GM23338 (cell line): ENCODE data around the gene LRRC3. TPM values are rescaled to one million over a fixed set of nuclear protein-coding genes. Genes with fewer than 3 reads are reported as not detected.

Source experiments
- ATAC-seq: fragments of 200-7000 bp; cut with Tn5 transposase; 3 replicates; pipeline ENCODE4 v1.9.1; 2020
- DNase-seq: peaks from one replicate; pipeline ENCODE4 v3.0.0-alpha.2; 2015; ENCODE audit warnings: low spot score
- H2AFZ ChIP-seq: fragments of 200-600 bp; sonication (generic); 2 replicates; pipeline ENCODE4 v1.8.0; 2016; ENCODE audit warnings: antibody characterized with exemption, mild to moderate bottlenecking, moderate library complexity
- H3F3A ChIP-seq: fragments of 200-600 bp; sonication (generic); replicated peaks from 2 replicates; pipeline ENCODE4 v1.8.0; 2017; ENCODE audit warnings: antibody characterized with exemption, mixed run types, low read depth
- H3K27ac ChIP-seq: fragments of 200-600 bp; sonication (generic); 2 replicates; pipeline ENCODE4 v1.6.1; 2016; ENCODE audit warnings: low read depth
- H3K27me3 ChIP-seq: fragments of 200-600 bp; sonication (generic); 2 replicates; pipeline ENCODE4 v1.8.0; 2016; ENCODE audit warnings: mild to moderate bottlenecking, mixed run types, moderate library complexity; ENCODE audit not compliant: insufficient read depth
- H3K36me3 ChIP-seq: fragments of 200-600 bp; sonication (generic); 2 replicates; pipeline ENCODE4 v1.8.0; 2016; ENCODE audit warnings: mild to moderate bottlenecking; ENCODE audit not compliant: insufficient read depth
- H3K4me1 ChIP-seq: fragments of 200-600 bp; sonication (generic); 2 replicates; pipeline ENCODE4 v1.8.0; 2016; ENCODE audit warnings: mild to moderate bottlenecking, moderate library complexity; ENCODE audit not compliant: insufficient read depth
- H3K4me2 ChIP-seq: fragments of 200-600 bp; sonication (generic); 2 replicates; pipeline ENCODE4 v1.7.1; 2017; ENCODE audit warnings: mixed run types
- H3K4me3 ChIP-seq: fragments of 200-600 bp; sonication (generic); 2 replicates; pipeline ENCODE4 v1.6.1; 2016; ENCODE audit warnings: mixed run types
- H3K79me2 ChIP-seq: fragments of 200-600 bp; sonication (generic); replicated peaks from 2 replicates; pipeline ENCODE4 v1.8.0; 2017; ENCODE audit warnings: mild to moderate bottlenecking; ENCODE audit not compliant: insufficient read depth
- H3K9me2 ChIP-seq: fragments of 200-600 bp; sonication (generic); 2 replicates; pipeline ENCODE4 v1.8.0; 2017; ENCODE audit not compliant: insufficient read depth
- H4K20me1 ChIP-seq: fragments of 200-600 bp; sonication (generic); replicated peaks from 2 replicates; pipeline ENCODE4 v1.8.0; 2017; ENCODE audit warnings: mild to moderate bottlenecking; ENCODE audit not compliant: insufficient read depth
- H3K27ac Mint-ChIP-seq: 2 replicates; pipeline ENCODE4 v1.8.0; 2020; ENCODE audit warnings: inconsistent platforms, mild to moderate bottlenecking, moderate library complexity, mixed read lengths
- H3K27me3 Mint-ChIP-seq: 3 replicates; pipeline ENCODE4 v1.8.0; 2022; ENCODE audit warnings: low read depth, mild to moderate bottlenecking, moderate library complexity, mixed read lengths, inconsistent platforms; ENCODE audit not compliant: insufficient read depth, poor library complexity
- H3K36me3 Mint-ChIP-seq: 3 replicates; pipeline ENCODE4 v1.8.0; 2021; ENCODE audit warnings: low read depth, mild to moderate bottlenecking, inconsistent platforms, moderate library complexity, mixed read lengths
- H3K4me1 Mint-ChIP-seq: 3 replicates; pipeline ENCODE4 v1.8.0; 2020; ENCODE audit warnings: mild to moderate bottlenecking, inconsistent platforms, mixed read lengths
- H3K4me3 Mint-ChIP-seq: 3 replicates; pipeline ENCODE4 v1.8.0; 2021; ENCODE audit warnings: moderate library complexity, mild to moderate bottlenecking, inconsistent platforms, mixed read lengths
- H3K9me3 Mint-ChIP-seq: 3 replicates; pipeline ENCODE4 v1.8.0; 2020; ENCODE audit warnings: moderate library complexity, mild to moderate bottlenecking, inconsistent platforms, mixed read lengths
- CREB1 ChIP-seq: fragments of 250-450 bp; sonication (Bioruptor Pico); IDR thresholded peaks from 2 replicates; pipeline ENCODE4 v1.5.0; 2020; ENCODE audit warnings: low read depth, mild to moderate bottlenecking, moderate library complexity
- JUNB ChIP-seq: IDR thresholded peaks from one replicate; pipeline ENCODE4 v1.6.1; 2016; ENCODE audit warnings: antibody characterized with exemption; ENCODE audit not compliant: unreplicated experiment
- POLR2AphosphoS5 ChIP-seq: IDR thresholded peaks from 2 replicates; pipeline ENCODE4 v1.6.1; 2016; ENCODE audit warnings: antibody characterized with exemption, low read depth
- STAT1 ChIP-seq: IDR thresholded peaks from one replicate; pipeline ENCODE4 v1.6.1; 2016; ENCODE audit warnings: antibody characterized with exemption; ENCODE audit not compliant: unreplicated experiment
- ZNF114 ChIP-seq: fragments of 250-450 bp; sonication (Bioruptor Pico); IDR thresholded peaks from 2 replicates; pipeline ENCODE4 v1.5.0; 2020; ENCODE audit warnings: mild to moderate bottlenecking, moderate library complexity
- ZNF331 ChIP-seq: fragments of 250-450 bp; sonication (Bioruptor Pico); IDR thresholded peaks from 2 replicates; pipeline ENCODE4 v1.5.0; 2020; ENCODE audit warnings: low read depth, mild to moderate bottlenecking, moderate library complexity
- polyA plus RNA-seq: library from polyadenylated mRNA; unstranded; fragments of >200 nt; fragmentation: Nextera tagmentation; extraction: Ambion mirVana; gene quantifications from 2 replicates; pipeline ENCODE4 v1.2.1, GENCODE V29; 2016
- total RNA-seq: library from RNA; depleted of rRNA; stranded (reverse); fragments of >200 nt; shearing (Covaris generic); gene quantifications from 2 replicates; pipeline ENCODE4 v1.2.3, GENCODE V29; 2014
- TF ChIP-seq, protein P1 (sequence below): IDR thresholded peaks from one replicate; pipeline ENCODE4 v1.6.1; 2018; ENCODE audit warnings: antibody characterized with exemption; ENCODE audit not compliant: unreplicated experiment
- TF ChIP-seq, protein P2 (sequence below): IDR thresholded peaks from 2 replicates; pipeline ENCODE4 v1.6.1; 2016; ENCODE audit warnings: antibody characterized with exemption
- TF ChIP-seq, protein P3 (sequence below): fragments of 250-450 bp; sonication (Bioruptor Pico); IDR thresholded peaks from 2 replicates; pipeline ENCODE4 v1.5.0; 2020; ENCODE audit warnings: mild to moderate bottlenecking, moderate library complexity

The LRRC3 gene
- total and polyA plus RNA-seq, 2 experiments from 2014 or later = 0.95 to 6.8 TPM

DNA sequence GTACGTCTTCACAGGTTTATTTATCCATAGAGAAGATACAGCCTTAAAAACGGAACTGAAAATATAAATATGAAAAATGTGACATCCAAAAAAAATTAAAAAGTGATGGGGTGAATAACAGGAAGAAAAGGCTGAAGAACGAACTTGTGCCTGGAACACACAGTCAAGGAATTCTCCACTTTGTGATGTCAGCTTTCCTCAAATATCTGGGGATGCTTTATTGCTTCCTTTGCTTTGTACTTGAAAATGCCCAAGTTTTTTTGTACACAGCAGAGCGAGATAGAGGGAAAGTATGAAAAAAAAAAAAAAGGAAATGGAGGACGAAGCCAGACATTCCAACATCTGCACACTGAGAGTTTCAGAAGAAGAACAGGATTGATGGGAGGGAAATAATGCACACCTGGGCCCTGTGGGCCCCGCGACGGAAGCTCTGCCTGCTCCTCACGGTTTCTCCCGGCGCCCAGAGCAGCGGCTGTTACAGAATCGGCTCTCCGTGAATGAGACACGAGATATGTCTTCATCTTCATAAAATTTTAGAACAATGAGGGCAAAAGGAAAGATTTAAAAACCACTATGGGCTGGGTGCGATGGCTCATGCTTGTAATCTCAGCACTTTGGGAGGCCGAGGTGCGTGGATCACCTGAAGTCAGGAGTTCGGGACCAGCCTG, 10.0 kb upstream of the LRRC3 start:
- Histone ChIP-seq H3F3A (no peaks in the 10 kb centered on the region), H3K79me2 (no peaks in the 10 kb centered on the region), H3K4me3 (no peak overlapping the region), H3K27me3 (no peaks in the 10 kb centered on the region), H3K4me2 (no peak overlapping the region), H4K20me1 (no peaks in the 10 kb centered on the region), H3K27ac (no peak overlapping the region), H3K4me1 (no peaks in the 10 kb centered on the region), H3K36me3 (no peaks in the 10 kb centered on the region), H3K9me2 (no peaks in the 10 kb centered on the region), H2AFZ (no peak overlapping the region)
- H3K4me3 Mint-ChIP-seq = no peak overlapping the region
- H3K9me3 Mint-ChIP-seq = no peaks in the 10 kb centered on the region
- H3K27ac Mint-ChIP-seq = no peak overlapping the region
- peaks cover 17% of the 10 kb centered on the region for H3K27me3 Mint-ChIP-seq
- ATAC-seq (no peak), DNase-seq (no peak)
- H3K36me3 Mint-ChIP-seq = no peaks in the 10 kb centered on the region
- no peaks in the 10 kb centered on the region; the same call in 2 of the 3 replicates for H3K4me1 Mint-ChIP-seq
- TF ChIP-seq JUNB (no peak), STAT1 (no peak), CREB1 (CRISPR knock-in tag) (no peak), ZNF331 (CRISPR knock-in tag) (no peak), POLR2AphosphoS5 (no peak), ZNF114 (CRISPR knock-in tag) (no peak)
- TF ChIP-seq, protein P1, sequence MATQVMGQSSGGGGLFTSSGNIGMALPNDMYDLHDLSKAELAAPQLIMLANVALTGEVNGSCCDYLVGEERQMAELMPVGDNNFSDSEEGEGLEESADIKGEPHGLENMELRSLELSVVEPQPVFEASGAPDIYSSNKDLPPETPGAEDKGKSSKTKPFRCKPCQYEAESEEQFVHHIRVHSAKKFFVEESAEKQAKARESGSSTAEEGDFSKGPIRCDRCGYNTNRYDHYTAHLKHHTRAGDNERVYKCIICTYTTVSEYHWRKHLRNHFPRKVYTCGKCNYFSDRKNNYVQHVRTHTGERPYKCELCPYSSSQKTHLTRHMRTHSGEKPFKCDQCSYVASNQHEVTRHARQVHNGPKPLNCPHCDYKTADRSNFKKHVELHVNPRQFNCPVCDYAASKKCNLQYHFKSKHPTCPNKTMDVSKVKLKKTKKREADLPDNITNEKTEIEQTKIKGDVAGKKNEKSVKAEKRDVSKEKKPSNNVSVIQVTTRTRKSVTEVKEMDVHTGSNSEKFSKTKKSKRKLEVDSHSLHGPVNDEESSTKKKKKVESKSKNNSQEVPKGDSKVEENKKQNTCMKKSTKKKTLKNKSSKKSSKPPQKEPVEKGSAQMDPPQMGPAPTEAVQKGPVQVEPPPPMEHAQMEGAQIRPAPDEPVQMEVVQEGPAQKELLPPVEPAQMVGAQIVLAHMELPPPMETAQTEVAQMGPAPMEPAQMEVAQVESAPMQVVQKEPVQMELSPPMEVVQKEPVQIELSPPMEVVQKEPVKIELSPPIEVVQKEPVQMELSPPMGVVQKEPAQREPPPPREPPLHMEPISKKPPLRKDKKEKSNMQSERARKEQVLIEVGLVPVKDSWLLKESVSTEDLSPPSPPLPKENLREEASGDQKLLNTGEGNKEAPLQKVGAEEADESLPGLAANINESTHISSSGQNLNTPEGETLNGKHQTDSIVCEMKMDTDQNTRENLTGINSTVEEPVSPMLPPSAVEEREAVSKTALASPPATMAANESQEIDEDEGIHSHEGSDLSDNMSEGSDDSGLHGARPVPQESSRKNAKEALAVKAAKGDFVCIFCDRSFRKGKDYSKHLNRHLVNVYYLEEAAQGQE = no peak
- TF ChIP-seq, protein P2, sequence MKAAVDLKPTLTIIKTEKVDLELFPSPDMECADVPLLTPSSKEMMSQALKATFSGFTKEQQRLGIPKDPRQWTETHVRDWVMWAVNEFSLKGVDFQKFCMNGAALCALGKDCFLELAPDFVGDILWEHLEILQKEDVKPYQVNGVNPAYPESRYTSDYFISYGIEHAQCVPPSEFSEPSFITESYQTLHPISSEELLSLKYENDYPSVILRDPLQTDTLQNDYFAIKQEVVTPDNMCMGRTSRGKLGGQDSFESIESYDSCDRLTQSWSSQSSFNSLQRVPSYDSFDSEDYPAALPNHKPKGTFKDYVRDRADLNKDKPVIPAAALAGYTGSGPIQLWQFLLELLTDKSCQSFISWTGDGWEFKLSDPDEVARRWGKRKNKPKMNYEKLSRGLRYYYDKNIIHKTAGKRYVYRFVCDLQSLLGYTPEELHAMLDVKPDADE = no peak
- TF ChIP-seq, protein P3, sequence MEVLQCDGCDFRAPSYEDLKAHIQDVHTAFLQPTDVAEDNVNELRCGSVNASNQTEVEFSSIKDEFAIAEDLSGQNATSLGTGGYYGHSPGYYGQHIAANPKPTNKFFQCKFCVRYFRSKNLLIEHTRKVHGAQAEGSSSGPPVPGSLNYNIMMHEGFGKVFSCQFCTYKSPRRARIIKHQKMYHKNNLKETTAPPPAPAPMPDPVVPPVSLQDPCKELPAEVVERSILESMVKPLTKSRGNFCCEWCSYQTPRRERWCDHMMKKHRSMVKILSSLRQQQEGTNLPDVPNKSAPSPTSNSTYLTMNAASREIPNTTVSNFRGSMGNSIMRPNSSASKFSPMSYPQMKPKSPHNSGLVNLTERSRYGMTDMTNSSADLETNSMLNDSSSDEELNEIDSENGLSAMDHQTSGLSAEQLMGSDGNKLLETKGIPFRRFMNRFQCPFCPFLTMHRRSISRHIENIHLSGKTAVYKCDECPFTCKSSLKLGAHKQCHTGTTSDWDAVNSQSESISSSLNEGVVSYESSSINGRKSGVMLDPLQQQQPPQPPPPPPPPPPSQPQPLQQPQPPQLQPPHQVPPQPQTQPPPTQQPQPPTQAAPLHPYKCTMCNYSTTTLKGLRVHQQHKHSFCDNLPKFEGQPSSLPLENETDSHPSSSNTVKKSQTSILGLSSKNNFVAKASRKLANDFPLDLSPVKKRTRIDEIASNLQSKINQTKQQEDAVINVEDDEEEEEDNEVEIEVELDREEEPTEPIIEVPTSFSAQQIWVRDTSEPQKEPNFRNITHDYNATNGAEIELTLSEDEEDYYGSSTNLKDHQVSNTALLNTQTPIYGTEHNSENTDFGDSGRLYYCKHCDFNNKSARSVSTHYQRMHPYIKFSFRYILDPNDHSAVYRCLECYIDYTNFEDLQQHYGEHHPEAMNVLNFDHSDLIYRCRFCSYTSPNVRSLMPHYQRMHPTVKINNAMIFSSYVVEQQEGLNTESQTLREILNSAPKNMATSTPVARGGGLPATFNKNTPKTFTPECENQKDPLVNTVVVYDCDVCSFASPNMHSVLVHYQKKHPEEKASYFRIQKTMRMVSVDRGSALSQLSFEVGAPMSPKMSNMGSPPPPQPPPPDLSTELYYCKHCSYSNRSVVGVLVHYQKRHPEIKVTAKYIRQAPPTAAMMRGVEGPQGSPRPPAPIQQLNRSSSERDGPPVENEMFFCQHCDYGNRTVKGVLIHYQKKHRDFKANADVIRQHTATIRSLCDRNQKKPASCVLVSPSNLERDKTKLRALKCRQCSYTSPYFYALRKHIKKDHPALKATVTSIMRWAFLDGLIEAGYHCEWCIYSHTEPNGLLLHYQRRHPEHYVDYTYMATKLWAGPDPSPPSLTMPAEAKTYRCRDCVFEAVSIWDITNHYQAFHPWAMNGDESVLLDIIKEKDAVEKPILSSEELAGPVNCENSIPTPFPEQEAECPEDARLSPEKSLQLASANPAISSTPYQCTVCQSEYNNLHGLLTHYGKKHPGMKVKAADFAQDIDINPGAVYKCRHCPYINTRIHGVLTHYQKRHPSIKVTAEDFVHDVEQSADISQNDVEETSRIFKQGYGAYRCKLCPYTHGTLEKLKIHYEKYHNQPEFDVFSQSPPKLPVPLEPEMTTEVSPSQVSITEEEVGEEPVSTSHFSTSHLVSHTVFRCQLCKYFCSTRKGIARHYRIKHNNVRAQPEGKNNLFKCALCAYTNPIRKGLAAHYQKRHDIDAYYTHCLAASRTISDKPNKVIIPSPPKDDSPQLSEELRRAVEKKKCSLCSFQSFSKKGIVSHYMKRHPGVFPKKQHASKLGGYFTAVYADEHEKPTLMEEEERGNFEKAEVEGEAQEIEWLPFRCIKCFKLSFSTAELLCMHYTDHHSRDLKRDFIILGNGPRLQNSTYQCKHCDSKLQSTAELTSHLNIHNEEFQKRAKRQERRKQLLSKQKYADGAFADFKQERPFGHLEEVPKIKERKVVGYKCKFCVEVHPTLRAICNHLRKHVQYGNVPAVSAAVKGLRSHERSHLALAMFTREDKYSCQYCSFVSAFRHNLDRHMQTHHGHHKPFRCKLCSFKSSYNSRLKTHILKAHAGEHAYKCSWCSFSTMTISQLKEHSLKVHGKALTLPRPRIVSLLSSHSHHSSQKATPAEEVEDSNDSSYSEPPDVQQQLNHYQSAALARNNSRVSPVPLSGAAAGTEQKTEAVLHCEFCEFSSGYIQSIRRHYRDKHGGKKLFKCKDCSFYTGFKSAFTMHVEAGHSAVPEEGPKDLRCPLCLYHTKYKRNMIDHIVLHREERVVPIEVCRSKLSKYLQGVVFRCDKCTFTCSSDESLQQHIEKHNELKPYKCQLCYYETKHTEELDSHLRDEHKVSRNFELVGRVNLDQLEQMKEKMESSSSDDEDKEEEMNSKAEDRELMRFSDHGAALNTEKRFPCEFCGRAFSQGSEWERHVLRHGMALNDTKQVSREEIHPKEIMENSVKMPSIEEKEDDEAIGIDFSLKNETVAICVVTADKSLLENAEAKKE (CRISPR knock-in tag) = no peak
